Cardiac muscle cell (in vitro differentiated cells and primary cell): ENCODE data around the gene PIGN. TPM values are rescaled to one million over a fixed set of nuclear protein-coding genes. Genes with fewer than 3 reads are reported as not detected.

ENCODE experiments used
- DNase-seq, 2 donors: peaks; one replicate each; pipeline versions ENCODE4 v3.0.0 to v3.0.0-alpha.2; 2010 to 2017; ENCODE audit warnings: low read depth in 1 of 2, low spot score in 1 of 2
- H3K27ac ChIP-seq: fragments of 200-600 bp; sonication (generic); 2 replicates; pipeline ENCODE4 v1.5.1; 2016
- H3K27me3 ChIP-seq: fragments of 200-600 bp; sonication (generic); 2 replicates; pipeline ENCODE4 v1.6.0; 2016; ENCODE audit warnings: control low read depth
- H3K36me3 ChIP-seq: fragments of 200-600 bp; sonication (generic); 2 replicates; pipeline ENCODE4 v1.5.1; 2016; ENCODE audit warnings: control low read depth
- H3K4me1 ChIP-seq: fragments of 200-600 bp; sonication (generic); 2 replicates; pipeline ENCODE4 v1.8.1; 2017; ENCODE audit warnings: low read depth, mild to moderate bottlenecking, mixed run types
- H3K4me3 ChIP-seq: fragments of 200-600 bp; sonication (generic); 2 replicates; pipeline ENCODE4 v1.5.1; 2016; ENCODE audit warnings: mild to moderate bottlenecking
- H3K9me3 ChIP-seq: fragments of 200-600 bp; sonication (generic); 2 replicates; pipeline ENCODE4 v1.5.1; 2017; ENCODE audit warnings: low read depth, mild to moderate bottlenecking, control low read depth
- polyA plus RNA-seq: library from polyadenylated mRNA; unstranded; fragments of >200 nt; fragmentation: Nextera tagmentation; extraction: Ambion mirVana; gene quantifications from 2 replicates; pipeline ENCODE4 v1.2.1, GENCODE V29; 2016
- total RNA-seq: library from RNA; depleted of rRNA; stranded (reverse); fragments of >200 nt; gene quantifications from 2 replicates; pipeline ENCODE4 v1.2.3, GENCODE V29; 2016
- TF ChIP-seq, protein P1 (sequence below): IDR thresholded peaks from 2 replicates; pipeline ENCODE4 v1.5.1; 2012; ENCODE audit warnings: low read depth, mild to moderate bottlenecking, low read length

The PIGN gene
- total and polyA plus RNA-seq, 2 experiments from 2014 or later: 18.8 to 20.8 TPM

DNA sequence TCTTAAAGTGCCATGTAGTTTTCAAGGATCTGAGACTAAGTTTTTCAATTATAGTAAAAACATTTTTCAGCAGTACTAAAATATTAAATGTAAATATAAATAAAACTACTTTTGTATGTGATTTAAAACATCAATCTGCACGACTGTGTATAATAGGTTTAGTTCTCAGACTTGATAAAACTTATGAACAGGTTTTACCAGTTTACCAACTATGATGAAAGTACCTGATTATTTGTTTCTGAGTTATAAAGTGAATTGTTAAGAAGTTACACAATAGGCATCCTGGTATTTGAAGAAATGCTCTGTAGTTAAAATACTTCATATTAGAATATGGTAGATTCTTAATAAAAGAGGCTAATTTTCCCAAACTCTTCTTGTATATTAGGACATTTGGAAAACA lies 15.0 kb upstream of the PIGN start:
- TF ChIP-seq, protein P1, sequence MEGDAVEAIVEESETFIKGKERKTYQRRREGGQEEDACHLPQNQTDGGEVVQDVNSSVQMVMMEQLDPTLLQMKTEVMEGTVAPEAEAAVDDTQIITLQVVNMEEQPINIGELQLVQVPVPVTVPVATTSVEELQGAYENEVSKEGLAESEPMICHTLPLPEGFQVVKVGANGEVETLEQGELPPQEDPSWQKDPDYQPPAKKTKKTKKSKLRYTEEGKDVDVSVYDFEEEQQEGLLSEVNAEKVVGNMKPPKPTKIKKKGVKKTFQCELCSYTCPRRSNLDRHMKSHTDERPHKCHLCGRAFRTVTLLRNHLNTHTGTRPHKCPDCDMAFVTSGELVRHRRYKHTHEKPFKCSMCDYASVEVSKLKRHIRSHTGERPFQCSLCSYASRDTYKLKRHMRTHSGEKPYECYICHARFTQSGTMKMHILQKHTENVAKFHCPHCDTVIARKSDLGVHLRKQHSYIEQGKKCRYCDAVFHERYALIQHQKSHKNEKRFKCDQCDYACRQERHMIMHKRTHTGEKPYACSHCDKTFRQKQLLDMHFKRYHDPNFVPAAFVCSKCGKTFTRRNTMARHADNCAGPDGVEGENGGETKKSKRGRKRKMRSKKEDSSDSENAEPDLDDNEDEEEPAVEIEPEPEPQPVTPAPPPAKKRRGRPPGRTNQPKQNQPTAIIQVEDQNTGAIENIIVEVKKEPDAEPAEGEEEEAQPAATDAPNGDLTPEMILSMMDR: no peak
- no peak overlapping the region for H3K27ac ChIP-seq
- no peaks in the 10 kb centered on the region for H3K4me1 ChIP-seq
- no peaks in the 10 kb centered on the region for H3K27me3 ChIP-seq
- H3K4me3 ChIP-seq: no peak overlapping the region
- no peaks in the 10 kb centered on the region for H3K9me3 ChIP-seq
- no peaks in the 10 kb centered on the region for H3K36me3 ChIP-seq
- DNase-seq: no peak

DNA sequence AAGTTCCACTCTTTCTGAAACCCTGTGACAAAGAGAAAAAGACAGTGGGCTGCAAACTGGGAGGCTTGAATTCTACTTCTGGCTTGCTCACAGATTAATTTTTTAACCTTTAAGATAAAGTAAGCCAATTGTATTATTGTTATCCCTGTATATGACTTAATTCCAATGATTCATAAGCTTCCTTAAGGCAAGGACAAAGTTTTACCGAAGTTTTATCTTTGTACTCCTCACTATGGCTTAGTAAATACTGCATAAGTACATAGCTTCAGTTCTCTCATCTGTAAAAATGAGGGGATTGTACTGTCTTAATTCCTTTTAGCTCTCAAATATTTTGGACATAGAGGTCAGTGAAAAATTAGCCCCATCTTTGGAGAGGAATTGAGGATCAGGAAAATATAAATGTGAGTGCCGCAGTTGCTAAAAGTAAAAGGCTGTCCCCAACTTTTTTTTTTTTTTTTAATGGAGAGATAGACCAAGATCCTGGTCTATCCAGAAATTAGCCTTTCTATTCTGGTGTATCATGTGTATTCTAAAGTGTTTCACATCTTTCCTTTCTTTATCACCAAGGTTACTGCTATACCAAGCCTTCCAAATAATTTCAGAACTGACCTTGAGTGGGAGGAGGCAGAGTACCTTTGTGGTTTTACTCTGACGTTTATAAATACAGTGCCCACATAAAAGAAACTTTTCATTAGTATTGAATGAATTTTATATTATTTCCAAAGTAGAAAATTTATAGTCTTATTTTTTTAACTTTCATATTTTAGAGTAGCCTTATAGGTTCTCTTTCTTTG lies 13.5 kb upstream of the PIGN start:
- Histone ChIP-seq H3K36me3 (no peaks in the 10 kb centered on the region), H3K9me3 (no peaks in the 10 kb centered on the region), H3K4me3 (no peak overlapping the region), H3K27me3 (no peaks in the 10 kb centered on the region), H3K27ac (peak overlapping the region; percentile 29), H3K4me1 (no peaks in the 10 kb centered on the region)
- TF ChIP-seq, protein P1: no peak
- DNase-seq: peak in 1 of 2 donors; percentile 21

- DNase-seq: no peak
- no peaks in the 10 kb centered on the region for H3K9me3 ChIP-seq
- TF ChIP-seq, protein P1: no peak
- H3K27ac ChIP-seq: peak overlapping the region; percentile 29
- H3K36me3 ChIP-seq: no peaks in the 10 kb centered on the region
- H3K27me3 ChIP-seq: no peaks in the 10 kb centered on the region
- H3K4me1 ChIP-seq: no peaks in the 10 kb centered on the region
- no peak overlapping the region for H3K4me3 ChIP-seq
Observed at GRCh38 chr18:62199629-62200028, 12.8 kb upstream of the PIGN start.

GRCh38 chr18:62198259-62198658 lies 11.4 kb upstream of the PIGN start:
- Histone ChIP-seq H3K36me3 (no peaks in the 10 kb centered on the region), H3K4me3 (no peak overlapping the region), H3K9me3 (no peaks in the 10 kb centered on the region), H3K27me3 (no peaks in the 10 kb centered on the region), H3K27ac (no peak overlapping the region), H3K4me1 (no peaks in the 10 kb centered on the region)
- TF ChIP-seq, protein P1: no peak
- no peak for DNase-seq

GRCh38 chr18:62196980-62197379 lies 10.1 kb upstream of the PIGN start:
- no peaks in the 10 kb centered on the region for H3K9me3 ChIP-seq
- no peaks in the 10 kb centered on the region for H3K27me3 ChIP-seq
- no peak for DNase-seq
- no peaks in the 10 kb centered on the region for H3K36me3 ChIP-seq
- no peaks in the 10 kb centered on the region for H3K4me1 ChIP-seq
- no peak overlapping the region for H3K27ac ChIP-seq
- no peak overlapping the region for H3K4me3 ChIP-seq
- TF ChIP-seq, protein P1: no peak
